IMR-90 (cell line): ENCODE measurements around the gene PAQR7.

Source experiments
- BHLHE40 ChIP-seq: fragments of 150-350 bp; IDR thresholded peaks from 2 replicates; pipeline ENCODE4 v1.6.1; 2016; ENCODE audit warnings: mild to moderate bottlenecking, low read depth, low read length
- CTCF ChIP-seq: conservative IDR thresholded peaks from 2 replicates; pipeline ENCODE4 v1.5.1; 2012; ENCODE audit warnings: mild to moderate bottlenecking, low read depth, low read length, improper control_type of control experiment
- MAFK ChIP-seq: IDR thresholded peaks from 2 replicates; pipeline ENCODE4 v1.6.1; 2012; ENCODE audit warnings: low read depth, low read length, improper control_type of control experiment
- MXI1 ChIP-seq: IDR thresholded peaks from 2 replicates; pipeline ENCODE4 v1.6.1; 2012; ENCODE audit warnings: low read depth, mild to moderate bottlenecking, low read length, moderate library complexity, borderline replicate concordance
- POLR2A ChIP-seq: IDR thresholded peaks from 2 replicates; pipeline ENCODE4 v1.6.1; 2012; ENCODE audit warnings: mild to moderate bottlenecking, low read depth, low read length
- RFX5 ChIP-seq: IDR thresholded peaks from 2 replicates; pipeline ENCODE4 v1.8.0; 2012; ENCODE audit warnings: low read depth, mild to moderate bottlenecking, low read length, moderate library complexity
- SMC3 ChIP-seq: fragments of 150-350 bp; IDR thresholded peaks from 2 replicates; pipeline ENCODE4 v1.6.1; 2016; ENCODE audit warnings: low read depth, mild to moderate bottlenecking, antibody characterized with exemption, low read length, moderate library complexity
- USF2 ChIP-seq: fragments of 150-350 bp; IDR thresholded peaks from 2 replicates; pipeline ENCODE4 v1.6.1; 2017; ENCODE audit warnings: mild to moderate bottlenecking, antibody characterized with exemption, low read length, low read depth

DNA sequence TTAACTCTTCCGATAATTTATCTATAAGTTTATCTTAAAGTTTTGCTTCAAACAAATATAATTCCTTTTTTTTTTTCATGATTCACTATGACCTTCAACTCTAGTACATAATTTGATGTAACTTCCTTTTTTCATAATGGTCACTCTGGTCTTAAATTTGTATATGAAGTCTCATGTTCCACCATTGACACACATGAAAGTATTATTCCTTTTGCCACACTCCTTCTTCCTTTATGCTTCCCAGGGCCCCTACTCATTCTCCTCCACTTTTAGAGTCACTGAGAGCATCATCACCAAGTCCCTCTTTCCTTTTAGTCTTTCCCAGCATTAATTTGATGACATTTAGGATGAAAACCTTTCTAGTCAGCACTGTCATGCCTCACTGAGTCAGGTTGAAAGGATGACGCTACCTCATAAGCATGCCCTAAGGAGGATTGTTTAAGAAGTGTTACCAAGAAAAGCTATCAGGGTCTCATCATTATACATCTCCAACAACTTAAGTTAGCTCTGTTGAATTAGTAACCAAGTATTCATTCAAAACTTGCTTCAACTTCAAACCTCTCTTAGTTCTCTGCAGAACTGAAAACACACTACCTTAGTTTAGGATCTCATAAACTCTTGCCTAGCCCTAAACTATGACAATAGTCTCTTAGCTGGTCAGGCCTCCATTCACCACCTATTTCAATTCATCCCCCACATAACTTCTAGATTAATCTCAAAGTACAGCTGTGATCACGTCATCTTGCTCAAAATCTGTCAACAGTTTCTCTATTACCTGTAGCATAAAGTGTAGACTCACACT lies 30.8 kb downstream of the PAQR7 start:
- TF ChIP-seq CTCF (no peak), MAFK (no peak), USF2 (no peak), POLR2A (no peak), SMC3 (no peak), RFX5 (no peak), MXI1 (no peak), BHLHE40 (no peak)
